IMR-90 (cell line): ENCODE data around the gene TAF4B. TPM values are rescaled to one million over a fixed set of nuclear protein-coding genes. Genes with fewer than 3 reads are reported as not detected.
"Not testable (repeated sequence)": the region's sequence is repeated elsewhere in the genome, so short reads cannot be mapped to it uniquely, and the experiment has no call there.

Experiments used
- ATAC-seq: fragments of 200-7000 bp; cut with Tn5 transposase; 2 replicates; pipeline ENCODE4 v1.9.1; 2020; ENCODE audit warnings: low read depth, mild to moderate bottlenecking, moderate library complexity
- BruUV-seq: library from RNA; stranded (reverse); fragments of 400-500 nt; replicated peaks from 2 replicates; lab custom pipeline; 2021; lab: Mats Ljungman, UMichigan
- CTCF ChIA-PET: fragments of 300-600 bp; formaldehyde crosslinking; extraction: SDS; loops from one replicate; lab custom pipeline; 2021; ENCODE audit warnings: antibody characterized with exemption; lab: Yijun Ruan, JAX
- POLR2A ChIA-PET: fragments of 300-600 bp; sonication (Branson Sonifier 250); formaldehyde crosslinking; loops from one replicate; lab custom pipeline; 2022; ENCODE audit warnings: antibody characterized with exemption; ENCODE audit not compliant: unreplicated experiment; lab: Charles Lee
- DNase-seq: peaks from one replicate; pipeline ENCODE4 v3.0.0; 2013
- H2AFZ ChIP-seq: replicated peaks from 2 replicates; pipeline ENCODE3; 2013; ENCODE audit warnings: low read length, mild to moderate bottlenecking; ENCODE audit not compliant: poor library complexity
- H2AK5ac ChIP-seq: 2 replicates; pipeline ENCODE4 v1.6.1; 2013; ENCODE audit warnings: low read depth, low read length, inconsistent platforms
- H2AK9ac ChIP-seq: replicated peaks from 2 replicates; pipeline ENCODE3; 2013; ENCODE audit warnings: mild to moderate bottlenecking, low read depth, low read length, moderate library complexity; ENCODE audit not compliant: poor library complexity
- H2BK120ac ChIP-seq: 2 replicates; pipeline ENCODE4 v1.6.1; 2013; ENCODE audit warnings: low read depth, low read length, inconsistent platforms
- H2BK15ac ChIP-seq: 3 replicates; pipeline ENCODE4 v1.6.1; 2013; ENCODE audit warnings: low read depth, low read length, inconsistent platforms
- H2BK20ac ChIP-seq: 2 replicates; pipeline ENCODE4 v1.6.1; 2013; ENCODE audit warnings: low read depth, mild to moderate bottlenecking, inconsistent platforms, low read length, moderate library complexity
- H2BK5ac ChIP-seq: 2 replicates; pipeline ENCODE4 v1.6.1; 2013; ENCODE audit warnings: mild to moderate bottlenecking, low read depth, low read length, inconsistent platforms; ENCODE audit not compliant: poor library complexity, severe bottlenecking
- H3K14ac ChIP-seq: replicated peaks from 2 replicates; pipeline ENCODE4 v1.6.1; 2013; ENCODE audit warnings: low read depth, low read length, inconsistent platforms
- H3K18ac ChIP-seq: 2 replicates; pipeline ENCODE4 v1.6.1; 2013; ENCODE audit warnings: low read depth, low read length, control low read depth
- H3K23ac ChIP-seq: 2 replicates; pipeline ENCODE4 v1.6.1; 2013; ENCODE audit warnings: low read depth, low read length, inconsistent platforms
- H3K27ac ChIP-seq: 2 replicates; pipeline ENCODE4 v1.5.1; 2013; ENCODE audit warnings: mild to moderate bottlenecking, control low read depth, low read length; ENCODE audit not compliant: insufficient read depth
- H3K27me3 ChIP-seq: 2 replicates; pipeline ENCODE4 v1.6.1; 2013; ENCODE audit warnings: low read length; ENCODE audit not compliant: control insufficient read depth, insufficient read depth
- H3K36me3 ChIP-seq: 2 replicates; pipeline ENCODE4 v1.6.1; 2013; ENCODE audit warnings: low read length, mixed read lengths; ENCODE audit not compliant: control insufficient read depth, insufficient read depth
- H3K4ac ChIP-seq: 2 replicates; pipeline ENCODE4 v1.6.1; 2013; ENCODE audit warnings: low read depth, low read length, inconsistent platforms
- H3K4me1 ChIP-seq: 2 replicates; pipeline ENCODE4 v1.6.1; 2013; ENCODE audit warnings: low read length, mixed read lengths; ENCODE audit not compliant: control insufficient read depth, insufficient read depth
- H3K4me2 ChIP-seq: 2 replicates; pipeline ENCODE4 v1.6.1; 2013; ENCODE audit warnings: low read depth, mild to moderate bottlenecking, control low read depth, low read length, moderate library complexity
- H3K4me3 ChIP-seq: 2 replicates; pipeline ENCODE4 v1.5.1; 2013; ENCODE audit warnings: low read depth, mild to moderate bottlenecking, control low read depth, low read length, moderate library complexity; ENCODE audit not compliant: insufficient read depth
- H3K56ac ChIP-seq: 2 replicates; pipeline ENCODE4 v1.6.1; 2013; ENCODE audit warnings: low read length, inconsistent platforms; ENCODE audit not compliant: insufficient read depth; ENCODE audit errors: extremely low read depth
- H3K79me1 ChIP-seq, 2 experiments: 2 replicates each; pipeline ENCODE4 v1.6.1; 2013; ENCODE audit warnings: low read length in 2 of 2, inconsistent platforms in 1 of 2, low read depth in 1 of 2
- H3K9ac ChIP-seq: 2 replicates; pipeline ENCODE4 v1.6.1; 2013; ENCODE audit warnings: low read depth, low read length, control low read depth
- H3K9me1 ChIP-seq: 2 replicates; pipeline ENCODE4 v1.6.1; 2013; ENCODE audit warnings: low read length, inconsistent platforms; ENCODE audit not compliant: insufficient read depth
- H3K9me3 ChIP-seq: 2 replicates; pipeline ENCODE4 v1.6.1; 2013; ENCODE audit warnings: low read length; ENCODE audit not compliant: control insufficient read depth, insufficient read depth
- H4K20me1 ChIP-seq: 2 replicates; pipeline ENCODE4 v1.6.1; 2013; ENCODE audit warnings: low read length, inconsistent platforms; ENCODE audit not compliant: insufficient read depth
- H4K5ac ChIP-seq: 2 replicates; pipeline ENCODE4 v1.6.1; 2013; ENCODE audit warnings: mild to moderate bottlenecking, low read depth, low read length, control low read depth
- H4K8ac ChIP-seq, 2 experiments: 2 replicates each; pipeline ENCODE4 v1.6.1; 2013; ENCODE audit warnings: low read depth in 2 of 2, low read length in 2 of 2, control low read depth in 1 of 2, inconsistent platforms in 1 of 2
- H4K91ac ChIP-seq: 2 replicates; pipeline ENCODE4 v1.6.1; 2013; ENCODE audit warnings: low read depth, low read length, inconsistent platforms; ENCODE audit not compliant: insufficient read depth
- MXI1 ChIP-seq: IDR thresholded peaks from 2 replicates; pipeline ENCODE4 v1.6.1; 2012; ENCODE audit warnings: low read depth, mild to moderate bottlenecking, low read length, moderate library complexity, borderline replicate concordance
- NFE2L2 ChIP-seq: fragments of 150-350 bp; IDR thresholded peaks from 2 replicates; pipeline ENCODE4 v1.6.1; 2016; ENCODE audit warnings: low read depth, mild to moderate bottlenecking, low read length
- POLR2A ChIP-seq: IDR thresholded peaks from 2 replicates; pipeline ENCODE4 v1.6.1; 2012; ENCODE audit warnings: mild to moderate bottlenecking, low read depth, low read length
- RFX5 ChIP-seq: IDR thresholded peaks from 2 replicates; pipeline ENCODE4 v1.8.0; 2012; ENCODE audit warnings: low read depth, mild to moderate bottlenecking, low read length, moderate library complexity
- SMC3 ChIP-seq: fragments of 150-350 bp; IDR thresholded peaks from 2 replicates; pipeline ENCODE4 v1.6.1; 2016; ENCODE audit warnings: low read depth, mild to moderate bottlenecking, antibody characterized with exemption, low read length, moderate library complexity
- whole genome bisulfite sequencing, 2 experiments: methylation state at CpG; one replicate each; pipeline versions ENCODE4 v1.1.5 to v1.1.7; 2013; ENCODE audit warnings: missing lambda C conversion rate in 2 of 2; ENCODE audit not compliant: insufficient read length in 1 of 2; ENCODE audit errors: extremely low coverage in 2 of 2; 5-methylcytosine and 5-hydroxymethylcytosine counted together
- dilution Hi-C: fragments of 300-500 bp; cut with HindIII; formaldehyde crosslinking; loops from one replicate; pipeline ENCODE4 v1.14.3; 2018; ENCODE audit warnings: low sequenced_read_pairs; ENCODE audit not compliant: unreplicated experiment
- in situ Hi-C: fragments of 300-500 bp; cut with MboI; formaldehyde crosslinking; loops from 3 replicates; pipeline ENCODE4 v1.14.3; 2019; ENCODE audit warnings: low sequenced_read_pairs, inconsistent platforms, mixed read lengths
- intact Hi-C: fragments of 100-400 bp; cut with micrococcal nuclease; formaldehyde crosslinking; loops from 2 replicates; pipeline ENCODE4 v1.10.0; 2022
- polyA plus RNA-seq, 3 experiments: library from polyadenylated mRNA; depleted of rRNA; stranded (reverse); fragments of >200 nt; gene quantifications; 2 replicates each; pipeline ENCODE4 v1.2.3, GENCODE V29; 2012; ENCODE audit warnings: low replicate concordance in 1 of 3
- total RNA-seq: library from RNA; depleted of rRNA; stranded (reverse); fragments of >200 nt; gene quantifications from 2 replicates; pipeline ENCODE4 v1.2.3, GENCODE V29; 2012

TAF4B gene
- total and polyA plus RNA-seq, 2 of the 4 experiments (the other 2 are of a cell fraction): 0.38 to 1.1 TPM

- Histone ChIP-seq H4K20me1 (no peaks in the 10 kb centered on the region), H3K14ac (no peak overlapping the region), H3K79me1 (no peaks in the 10 kb centered on the region), H3K23ac (no peak overlapping the region), H4K8ac (no peak overlapping the region), H2AK5ac (no peak overlapping the region), H2AFZ (no peak overlapping the region), H2BK15ac (no peak overlapping the region), H3K4me1 (no peaks in the 10 kb centered on the region), H3K9ac (no peak overlapping the region), H3K4me3 (no peak overlapping the region), H3K4ac (no peak overlapping the region), H3K9me3 (no peaks in the 10 kb centered on the region), H3K27ac (no peak overlapping the region), H3K18ac (no peak overlapping the region), H2BK5ac (no peak overlapping the region), H3K9me1 (no peaks in the 10 kb centered on the region), H2AK9ac (no peak overlapping the region), H3K36me3 (no peaks in the 10 kb centered on the region), H2BK20ac (no peak overlapping the region), H3K4me2 (no peak overlapping the region), H2BK120ac (no peak overlapping the region), H3K56ac (no peak overlapping the region), H3K27me3 (no peaks in the 10 kb centered on the region), H4K5ac (no peak overlapping the region), H4K91ac (no peak overlapping the region)
- CTCF ChIA-PET: no interaction called here
- in situ Hi-C loops: no loop called here
- no TSS peak for BruUV-seq
- WGBS, 2 experiments: 60% methylated on average over 1 of the region's 3 CpGs; no CpG with 5 or more reads in 1 of the 2 experiments
- DNase-seq: no peak
- TF ChIP-seq POLR2A (no peak), MXI1 (no peak), RFX5 (no peak), SMC3 (no peak), NFE2L2 (no peak)
- ATAC-seq: no peak
- POLR2A ChIA-PET: no interaction called here
- intact Hi-C loops: no loop called here
- dilution Hi-C loops: no loop called here
These were observed 29.6 kb upstream of the TAF4B start for GRCh38 chr18:26196605-26197004.

GRCh38 chr18:26202001-26202400 lies 24.2 kb upstream of the TAF4B start:
- H3K9me3 ChIP-seq, H4K20me1 ChIP-seq, POLR2A ChIA-PET, H2BK15ac ChIP-seq, H3K36me3 ChIP-seq, H4K5ac ChIP-seq, intact Hi-C loops, H2AK5ac ChIP-seq, H3K4me3 ChIP-seq, ATAC-seq, H3K4me2 ChIP-seq, H3K4ac ChIP-seq, CTCF ChIA-PET, H4K91ac ChIP-seq, H3K14ac ChIP-seq, H2BK120ac ChIP-seq, dilution Hi-C loops, H2AFZ ChIP-seq, H3K9me1 ChIP-seq, H2AK9ac ChIP-seq, H3K23ac ChIP-seq, DNase-seq, H3K56ac ChIP-seq, H3K18ac ChIP-seq, H2BK5ac ChIP-seq, BruUV-seq, H2BK20ac ChIP-seq, H3K9ac ChIP-seq, H3K79me1 ChIP-seq, H4K8ac ChIP-seq, H3K27ac ChIP-seq, in situ Hi-C loops, H3K4me1 ChIP-seq, H3K27me3 ChIP-seq: not testable (repeated sequence)
- WGBS, 2 experiments: no CpG with 5 or more reads among the region's 9 CpGs
